ENCODE data around the gene KRTAP27-1. TPM values are rescaled to one million over a fixed set of nuclear protein-coding genes. Genes with fewer than 3 reads are reported as not detected.

Gene KRTAP27-1
- total RNA-seq, 3 donors from 2014 or later (not counting 1 experiment from before 2014, with no cell fraction given), result not detected

DNA sequence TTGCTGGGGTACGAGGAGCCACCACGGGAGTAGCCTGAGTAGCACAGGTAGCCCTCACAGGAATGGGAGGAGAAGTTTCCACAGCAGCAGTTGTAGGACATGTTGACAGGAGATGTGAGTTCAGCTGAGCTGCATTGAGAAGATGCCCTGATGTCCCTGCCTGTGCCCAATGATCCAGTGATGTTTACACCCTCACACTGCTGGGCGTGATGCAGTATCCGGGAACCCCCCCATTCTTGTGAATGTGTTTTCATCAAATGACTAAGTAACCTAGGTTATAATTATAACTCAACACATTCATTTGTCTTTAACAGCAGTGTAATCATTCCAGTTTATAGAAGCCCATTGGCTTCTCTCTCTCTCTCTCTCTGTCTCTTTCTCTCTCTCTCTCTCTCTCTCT, 11.0 kb upstream of the KRTAP27-1 start, which contains the start of gene KRTAP23-1:
Gene KRTAP23-1, minus strand, starts transcription at position 101 of the 400 bp plus-strand sequence. Its CDS starts 0 bp downstream, at position 101.
- Mint-ChIP-seq H3K9me3 (peaks cover 2 to 6% of the 10 kb centered on the region in 2 donors), H3K4me3 (no peak within 1 kb of the TSS), H3K27ac (no peak within 1 kb of the TSS), H3K4me1 (no peaks in the 10 kb centered on the region), H3K27me3 (ENCODE audit: low read depth in 2 of 2) (no peaks in the 10 kb centered on the region), H3K36me3 (no peaks in the 10 kb centered on the region)
- H3K4me1 ChIP-seq (ENCODE audit: control insufficient read depth, insufficient read depth, low read length), result no peaks in the 10 kb centered on the region
- intact Hi-C loops (cut with micrococcal nuclease), result no loop called here
- DNase-seq (no peak), ATAC-seq (no peak)
- no peaks in the 10 kb centered on the region for H3K36me3 ChIP-seq (ENCODE audit: control insufficient read depth, insufficient read depth, low read length)
- no peaks in the 10 kb centered on the region for H3K27me3 ChIP-seq (ENCODE audit: control insufficient read depth, insufficient read depth, low read length)
- no peak for TF ChIP-seq CTCF (IDR thresholded peaks at IDR 0.05)
- no peak within 1 kb of the TSS for H3K4me3 ChIP-seq (ENCODE audit: low read length)
- no peak within 1 kb of the TSS for H3K27ac ChIP-seq (ENCODE audit: low read length)
- 85% methylated on average over 4 of the region's 4 CpGs for WGBS (ENCODE audit: insufficient coverage)
- H3K9me3 ChIP-seq (ENCODE audit: control insufficient read depth, insufficient read depth, low read length), result no peaks in the 10 kb centered on the region

- Mint-ChIP-seq H3K4me1 (no peaks in the 10 kb centered on the region), H3K4me3 (no peak overlapping the region), H3K9me3 (peaks cover 6 to 11% of the 10 kb centered on the region in 2 donors), H3K36me3 (no peaks in the 10 kb centered on the region), H3K27ac (no peak overlapping the region), H3K27me3 (ENCODE audit: low read depth in 2 of 2) (no peaks in the 10 kb centered on the region)
- Histone ChIP-seq H3K4me3 (ENCODE audit: low read length) (no peak overlapping the region), H3K27me3 (ENCODE audit: control insufficient read depth, insufficient read depth, low read length) (no peaks in the 10 kb centered on the region), H3K9me3 (ENCODE audit: control insufficient read depth, insufficient read depth, low read length) (no peaks in the 10 kb centered on the region), H3K36me3 (ENCODE audit: control insufficient read depth, insufficient read depth, low read length) (no peaks in the 10 kb centered on the region), H3K4me1 (ENCODE audit: control insufficient read depth, insufficient read depth, low read length) (no peaks in the 10 kb centered on the region), H3K27ac (ENCODE audit: low read length) (no peak overlapping the region)
- TF ChIP-seq CTCF (IDR thresholded peaks at IDR 0.05), result no peak
- intact Hi-C loops (cut with micrococcal nuclease), result no loop called here
- ATAC-seq, result no peak
- DNase-seq, result no peak
- WGBS (ENCODE audit: insufficient coverage), result no CpG with 5 or more reads among the region's 2 CpGs
Measured at GRCh38 chr21:30345014-30345413, 7.5 kb upstream of the KRTAP27-1 start.

DNA sequence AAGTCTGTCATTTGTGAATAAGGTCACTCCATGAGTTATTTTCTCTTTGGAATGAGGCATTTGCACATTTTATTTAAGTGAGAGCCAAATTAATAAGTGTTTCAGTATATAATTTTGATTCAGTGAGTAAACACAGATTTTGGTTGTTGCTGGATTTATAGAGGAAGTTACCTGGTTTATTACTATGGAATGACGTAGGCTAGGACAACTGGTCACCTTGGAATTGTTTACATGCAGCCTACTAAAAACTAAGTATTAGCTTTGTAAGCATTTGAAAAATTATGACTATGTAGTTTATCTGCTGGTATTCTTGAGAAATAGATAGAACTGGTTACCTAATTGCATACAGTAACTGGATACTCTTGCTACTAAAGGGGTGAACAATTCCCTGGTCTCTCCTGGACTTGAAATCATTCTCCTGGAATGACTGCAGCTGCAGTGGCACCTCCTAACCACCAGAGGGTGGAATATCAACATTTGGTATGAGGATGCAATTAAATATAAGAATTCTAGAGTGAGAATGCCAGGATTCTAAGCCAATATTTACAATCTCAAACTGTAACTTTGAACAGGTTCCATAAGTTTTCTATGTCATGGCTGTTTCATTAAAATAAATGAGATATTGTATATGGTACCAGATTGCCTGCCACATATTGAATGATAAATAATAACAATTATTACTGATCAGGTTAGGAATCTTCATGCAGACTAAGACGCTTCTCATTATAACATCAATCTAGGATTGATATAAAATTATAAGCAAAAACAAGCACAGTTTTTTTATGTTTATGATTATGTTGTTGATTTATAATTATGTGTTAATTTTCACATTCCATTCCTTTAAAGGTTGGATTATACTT, 3.5 kb upstream of the KRTAP27-1 start:
- Histone ChIP-seq H3K4me1 (ENCODE audit: control insufficient read depth, insufficient read depth, low read length) (no peaks in the 10 kb centered on the region), H3K36me3 (ENCODE audit: control insufficient read depth, insufficient read depth, low read length) (no peaks in the 10 kb centered on the region), H3K9me3 (ENCODE audit: control insufficient read depth, insufficient read depth, low read length) (no peaks in the 10 kb centered on the region), H3K27me3 (ENCODE audit: control insufficient read depth, insufficient read depth, low read length) (no peaks in the 10 kb centered on the region), H3K4me3 (ENCODE audit: low read length) (no peak overlapping the region), H3K27ac (ENCODE audit: low read length) (no peak overlapping the region)
- Mint-ChIP-seq H3K36me3 (no peaks in the 10 kb centered on the region), H3K27ac (no peak overlapping the region), H3K9me3 (peaks cover 4 to 8% of the 10 kb centered on the region in 2 donors), H3K27me3 (ENCODE audit: low read depth in 2 of 2) (no peaks in the 10 kb centered on the region), H3K4me1 (no peaks in the 10 kb centered on the region), H3K4me3 (no peak overlapping the region)
- peak; percentile 43 for TF ChIP-seq CTCF (IDR thresholded peaks at IDR 0.05)
- peak in 1 of 2 donors; percentile 42 for DNase-seq
- intact Hi-C loops (cut with micrococcal nuclease), result no loop called here
- 71% methylated on average over 1 of the region's 2 CpGs for WGBS (ENCODE audit: insufficient coverage)
- no peak for ATAC-seq
